Tibial nerve (tissue), 3 donors: ENCODE results near the gene SNX8.

ENCODE experiments used
- EP300 ChIP-seq, 2 donors: sonication (generic); formaldehyde crosslinking; IDR thresholded peaks; one replicate each; pipeline ENCODE4 v1.6.1; 2017; ENCODE audit warnings: antibody characterized with exemption in 2 of 2, mild to moderate bottlenecking in 1 of 2
- POLR2A ChIP-seq, 2 donors: fragments of 450-650 bp; IDR thresholded peaks; one replicate each; pipeline ENCODE4 v1.6.1; 2017; ENCODE audit warnings: antibody characterized with exemption in 2 of 2, mild to moderate bottlenecking in 2 of 2, moderate library complexity in 2 of 2

- TF ChIP-seq EP300 (IDR thresholded peaks at IDR 0.05) = no peak
- no peak for TF ChIP-seq POLR2A (IDR thresholded peaks at IDR 0.05)
Measured at GRCh38 chr7:2290877-2291276, 23.4 kb downstream of the SNX8 start.
